H1 (cell line): ENCODE results near the gene KIF13A.

Experiments
- CHD2 ChIP-seq: IDR thresholded peaks from 2 replicates; pipeline ENCODE4 v1.6.1; 2012; ENCODE audit warnings: low read length, improper control_type of control experiment
- EZH2 ChIP-seq: fragments of 200-600 bp; sonication (generic); IDR thresholded peaks from 2 replicates; pipeline ENCODE4 v1.7.1; 2012; ENCODE audit warnings: low read depth, mild to moderate bottlenecking, moderate library complexity, low read length, inconsistent platforms; ENCODE audit not compliant: severe bottlenecking
- GTF2F1 ChIP-seq: IDR thresholded peaks from 2 replicates; pipeline ENCODE4 v1.6.1; 2012; ENCODE audit warnings: low read depth, low read length, improper control_type of control experiment, borderline replicate concordance
- JUN ChIP-seq: IDR thresholded peaks from 2 replicates; pipeline ENCODE4 v1.6.1; 2011; ENCODE audit warnings: low read depth, mild to moderate bottlenecking, improper control_type of control experiment, low read length
- MAFK ChIP-seq: IDR thresholded peaks from 2 replicates; pipeline ENCODE4 v1.6.1; 2012; ENCODE audit warnings: low read depth, mild to moderate bottlenecking, improper control_type of control experiment, low read length
- POLR2A ChIP-seq, 2 experiments: IDR thresholded peaks; 1 replicate in 1 of 2; 2 replicates in 1 of 2; pipeline ENCODE4 v1.6.1; 2011; ENCODE audit warnings: low read depth in 2 of 2, low read length in 2 of 2, mild to moderate bottlenecking in 2 of 2; ENCODE audit errors: control extremely low read depth in 1 of 2
- SP2 ChIP-seq: IDR thresholded peaks from 2 replicates; pipeline ENCODE4 v1.6.1; 2012; ENCODE audit warnings: mild to moderate bottlenecking, low read length, inconsistent platforms
- TAF7 ChIP-seq: optimal IDR thresholded peaks from 2 replicates; pipeline ENCODE3; 2011; ENCODE audit warnings: low read depth, mild to moderate bottlenecking, inconsistent platforms, low read length, moderate library complexity, borderline replicate concordance
- TCF12 ChIP-seq: IDR thresholded peaks from 2 replicates; pipeline ENCODE4 v1.6.1; 2011; ENCODE audit warnings: low read depth, mild to moderate bottlenecking, low read length
- TF ChIP-seq, protein P1 (sequence below): IDR thresholded peaks from 2 replicates; pipeline ENCODE4 v1.6.1; 2011; ENCODE audit warnings: low read length, improper control_type of control experiment
- TF ChIP-seq, protein P2 (sequence below): IDR thresholded peaks from 2 replicates; pipeline ENCODE4 v1.6.1; 2012; ENCODE audit warnings: inconsistent platforms
- TF ChIP-seq, protein P3 (sequence below), 3 experiments: IDR thresholded peaks; 1 replicate in 2 of 3; 2 replicates in 1 of 3; pipeline versions ENCODE4 v1.5.1 to v1.6.1; 2011; ENCODE audit warnings: low read length in 3 of 3, mild to moderate bottlenecking in 3 of 3, inconsistent platforms in 2 of 3, low read depth in 1 of 3, moderate library complexity in 1 of 3; ENCODE audit not compliant: insufficient read depth in 1 of 3; ENCODE audit errors: control extremely low read depth in 1 of 3

DNA sequence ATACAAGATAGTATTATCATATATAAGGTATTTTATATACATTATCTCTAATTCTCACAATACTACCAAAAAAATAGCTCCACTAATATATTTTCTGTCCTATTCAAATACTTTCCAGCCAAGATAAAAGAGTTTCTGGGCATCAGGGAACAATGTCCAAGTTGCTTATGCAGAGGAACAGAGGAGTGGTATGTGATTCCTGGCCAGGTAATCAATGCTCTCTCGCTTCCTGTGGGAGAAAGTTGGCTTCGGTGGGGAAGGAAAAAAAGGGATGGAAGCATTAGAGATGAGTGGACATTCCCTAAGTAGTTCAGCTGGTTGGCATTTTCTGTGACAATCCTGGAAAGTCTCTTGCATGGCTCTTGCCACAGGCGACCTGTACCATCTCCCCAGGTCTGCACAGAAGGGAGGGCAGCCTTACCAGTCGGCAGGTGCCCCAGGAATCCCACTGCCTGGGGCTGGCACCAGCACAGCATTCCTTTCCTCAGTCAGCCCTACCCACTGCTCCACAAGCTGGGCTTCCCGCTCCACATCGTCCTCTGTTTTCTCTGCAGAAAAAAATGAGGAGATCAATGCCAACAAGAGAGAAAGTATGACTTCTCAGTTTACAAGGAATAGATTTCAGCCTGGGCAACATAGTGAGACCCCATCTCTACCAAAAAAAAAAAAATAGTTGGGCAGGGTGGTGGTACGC, 202.2 kb downstream of the KIF13A start:
- TF ChIP-seq, protein P1, sequence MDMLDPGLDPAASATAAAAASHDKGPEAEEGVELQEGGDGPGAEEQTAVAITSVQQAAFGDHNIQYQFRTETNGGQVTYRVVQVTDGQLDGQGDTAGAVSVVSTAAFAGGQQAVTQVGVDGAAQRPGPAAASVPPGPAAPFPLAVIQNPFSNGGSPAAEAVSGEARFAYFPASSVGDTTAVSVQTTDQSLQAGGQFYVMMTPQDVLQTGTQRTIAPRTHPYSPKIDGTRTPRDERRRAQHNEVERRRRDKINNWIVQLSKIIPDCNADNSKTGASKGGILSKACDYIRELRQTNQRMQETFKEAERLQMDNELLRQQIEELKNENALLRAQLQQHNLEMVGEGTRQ: no peak
- TF ChIP-seq TCF12: no peak
- TF ChIP-seq, protein P2, sequence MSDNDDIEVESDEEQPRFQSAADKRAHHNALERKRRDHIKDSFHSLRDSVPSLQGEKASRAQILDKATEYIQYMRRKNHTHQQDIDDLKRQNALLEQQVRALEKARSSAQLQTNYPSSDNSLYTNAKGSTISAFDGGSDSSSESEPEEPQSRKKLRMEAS: no peak
- no peak for TF ChIP-seq TAF7
- TF ChIP-seq EZH2: no peak
- TF ChIP-seq, protein P3, sequence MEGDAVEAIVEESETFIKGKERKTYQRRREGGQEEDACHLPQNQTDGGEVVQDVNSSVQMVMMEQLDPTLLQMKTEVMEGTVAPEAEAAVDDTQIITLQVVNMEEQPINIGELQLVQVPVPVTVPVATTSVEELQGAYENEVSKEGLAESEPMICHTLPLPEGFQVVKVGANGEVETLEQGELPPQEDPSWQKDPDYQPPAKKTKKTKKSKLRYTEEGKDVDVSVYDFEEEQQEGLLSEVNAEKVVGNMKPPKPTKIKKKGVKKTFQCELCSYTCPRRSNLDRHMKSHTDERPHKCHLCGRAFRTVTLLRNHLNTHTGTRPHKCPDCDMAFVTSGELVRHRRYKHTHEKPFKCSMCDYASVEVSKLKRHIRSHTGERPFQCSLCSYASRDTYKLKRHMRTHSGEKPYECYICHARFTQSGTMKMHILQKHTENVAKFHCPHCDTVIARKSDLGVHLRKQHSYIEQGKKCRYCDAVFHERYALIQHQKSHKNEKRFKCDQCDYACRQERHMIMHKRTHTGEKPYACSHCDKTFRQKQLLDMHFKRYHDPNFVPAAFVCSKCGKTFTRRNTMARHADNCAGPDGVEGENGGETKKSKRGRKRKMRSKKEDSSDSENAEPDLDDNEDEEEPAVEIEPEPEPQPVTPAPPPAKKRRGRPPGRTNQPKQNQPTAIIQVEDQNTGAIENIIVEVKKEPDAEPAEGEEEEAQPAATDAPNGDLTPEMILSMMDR (IDR thresholded peaks at IDR 0.05; ENCODE audit: control extremely low read depth in 1 of 3, insufficient read depth in 1 of 3, low read depth in 1 of 3, low read length in 3 of 3): no peak
- no peak for TF ChIP-seq JUN
- TF ChIP-seq GTF2F1: no peak
- no peak for TF ChIP-seq POLR2A (IDR thresholded peaks at IDR 0.05; ENCODE audit: control extremely low read depth in 1 of 2, low read depth in 2 of 2, low read length in 2 of 2)
- no peak for TF ChIP-seq SP2
- no peak for TF ChIP-seq MAFK
- TF ChIP-seq CHD2: no peak
